ENCODE measurements around the gene CELF2.

- TF ChIP-seq EZH2 (IDR thresholded peaks at IDR 0.05; ENCODE audit: borderline replicate concordance, low read depth, low read length, poor library complexity, severe bottlenecking): no peak
- no peak for TF ChIP-seq CTCF (conservative IDR thresholded peaks at IDR 0.05; ENCODE audit: low read depth, low read length)
Measured at GRCh38 chr10:11150879-11151415, 133.3 kb downstream of the CELF2 start.
